GM12874 (cell line): Measurements from ENCODE around the gene DAPK2.

Experiments
- TF ChIP-seq, protein P1 (sequence below): IDR thresholded peaks from 2 replicates; pipeline ENCODE4 v1.5.1; 2011; ENCODE audit warnings: low read depth, mild to moderate bottlenecking, control low read depth, low read length, moderate library complexity; ENCODE audit not compliant: insufficient read depth

Gene DAPK2

GRCh38 chr15:63888146-63888545, 158.1 kb downstream of the DAPK2 start:
- TF ChIP-seq, protein P1, sequence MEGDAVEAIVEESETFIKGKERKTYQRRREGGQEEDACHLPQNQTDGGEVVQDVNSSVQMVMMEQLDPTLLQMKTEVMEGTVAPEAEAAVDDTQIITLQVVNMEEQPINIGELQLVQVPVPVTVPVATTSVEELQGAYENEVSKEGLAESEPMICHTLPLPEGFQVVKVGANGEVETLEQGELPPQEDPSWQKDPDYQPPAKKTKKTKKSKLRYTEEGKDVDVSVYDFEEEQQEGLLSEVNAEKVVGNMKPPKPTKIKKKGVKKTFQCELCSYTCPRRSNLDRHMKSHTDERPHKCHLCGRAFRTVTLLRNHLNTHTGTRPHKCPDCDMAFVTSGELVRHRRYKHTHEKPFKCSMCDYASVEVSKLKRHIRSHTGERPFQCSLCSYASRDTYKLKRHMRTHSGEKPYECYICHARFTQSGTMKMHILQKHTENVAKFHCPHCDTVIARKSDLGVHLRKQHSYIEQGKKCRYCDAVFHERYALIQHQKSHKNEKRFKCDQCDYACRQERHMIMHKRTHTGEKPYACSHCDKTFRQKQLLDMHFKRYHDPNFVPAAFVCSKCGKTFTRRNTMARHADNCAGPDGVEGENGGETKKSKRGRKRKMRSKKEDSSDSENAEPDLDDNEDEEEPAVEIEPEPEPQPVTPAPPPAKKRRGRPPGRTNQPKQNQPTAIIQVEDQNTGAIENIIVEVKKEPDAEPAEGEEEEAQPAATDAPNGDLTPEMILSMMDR, result no peak

GRCh38 chr15:63887630-63888029, 158.7 kb downstream of the DAPK2 start:
- TF ChIP-seq, protein P1, result no peak

DNA sequence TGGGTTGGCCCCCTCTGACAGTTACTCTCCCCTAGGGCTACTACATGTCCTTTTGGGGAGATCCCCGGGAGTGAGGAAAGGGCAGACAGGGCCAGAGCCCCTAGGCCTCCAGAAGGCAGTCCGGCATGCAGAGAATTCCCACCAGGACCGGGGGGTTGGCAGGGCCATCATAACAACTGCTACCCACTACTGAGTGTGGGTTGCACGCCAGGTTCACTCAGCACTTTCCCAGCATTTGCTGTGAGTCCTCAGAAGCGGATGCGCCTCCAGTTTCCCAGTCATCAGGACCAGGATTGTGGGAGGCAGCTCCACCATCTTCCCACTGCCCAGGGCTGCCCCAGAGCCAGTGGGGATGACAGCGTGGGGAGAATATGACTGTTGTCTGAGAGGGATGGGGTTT, 161.3 kb downstream of the DAPK2 start:
- TF ChIP-seq, protein P1, result no peak

GRCh38 chr15:63881431-63881830, 164.9 kb downstream of the DAPK2 start:
- TF ChIP-seq, protein P1, result no peak

DNA sequence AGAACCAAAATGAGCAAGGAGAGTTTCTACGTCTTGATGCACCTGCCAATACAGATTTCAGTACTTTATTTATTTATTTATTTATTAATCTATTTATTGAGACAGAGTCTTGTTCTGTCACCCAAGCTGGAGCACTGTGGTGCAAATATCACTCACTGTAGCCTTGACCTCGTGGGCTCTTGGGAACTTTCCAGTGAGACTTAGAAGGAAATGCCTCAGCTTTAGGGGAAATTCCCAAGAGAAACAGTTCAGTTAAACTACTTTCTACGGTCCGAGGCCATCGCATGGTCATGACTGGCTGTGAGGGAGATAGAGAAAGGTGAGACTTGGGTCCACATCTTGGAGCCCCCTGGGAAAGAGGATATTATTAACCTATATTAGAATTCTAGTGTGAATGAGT, 165.5 kb downstream of the DAPK2 start:
- TF ChIP-seq, protein P1, result no peak

DNA sequence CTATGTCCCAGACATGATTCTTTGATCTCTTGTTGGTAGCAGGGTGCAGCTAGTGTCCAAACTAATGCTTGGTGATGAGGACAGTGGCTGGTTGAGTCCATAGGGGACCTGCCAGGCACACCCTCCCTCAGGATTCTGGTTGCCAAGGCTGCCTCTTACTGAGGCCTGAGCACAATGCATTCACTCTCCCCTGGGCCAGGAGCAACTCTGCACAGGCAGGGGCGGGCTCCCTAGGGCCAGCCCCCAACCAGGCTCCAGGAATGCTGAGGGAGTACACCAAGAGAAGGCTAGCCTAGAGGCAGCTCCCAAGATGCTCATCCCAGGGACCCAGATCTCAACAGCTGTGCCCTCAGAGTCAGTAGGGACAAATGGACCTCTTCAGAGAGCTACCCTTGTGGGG, 166.3 kb downstream of the DAPK2 start:
- TF ChIP-seq, protein P1, result no peak

- TF ChIP-seq, protein P1, result no peak
These were observed 167.1 kb downstream of the DAPK2 start for GRCh38 chr15:63879211-63879610.
